Caco-2 (cell line): ENCODE data around the gene SH2D3C. TPM values are rescaled to one million over a fixed set of nuclear protein-coding genes. Genes with fewer than 3 reads are reported as not detected.

Experiments used
- BruUV-seq: library from RNA; stranded (reverse); fragments of 400-500 nt; replicated peaks from 2 replicates; lab custom pipeline; 2021; lab: Mats Ljungman, UMichigan
- CTCF ChIA-PET: fragments of 300-600 bp; sonication (Branson Sonifier 250); formaldehyde crosslinking; loops from one replicate; lab custom pipeline; 2022; ENCODE audit warnings: antibody characterized with exemption; lab: Charles Lee
- POLR2A ChIA-PET: fragments of 300-600 bp; sonication (Branson Sonifier 250); formaldehyde crosslinking; loops from one replicate; lab custom pipeline; 2022; ENCODE audit warnings: antibody characterized with exemption; lab: Charles Lee
- DNase-seq, 2 experiments: peaks; one replicate each; pipeline versions ENCODE4 v3.0.0 to v3.0.0-alpha.2; 2020 to 2022
- H3K27me3 ChIP-seq: replicated peaks from 2 replicates; pipeline ENCODE4 v1.6.0; 2011; ENCODE audit warnings: low read length; ENCODE audit not compliant: control insufficient read depth, insufficient read depth
- H3K36me3 ChIP-seq: 2 replicates; pipeline ENCODE4 v1.5.1; 2011; ENCODE audit warnings: low read length; ENCODE audit not compliant: control insufficient read depth, insufficient read depth
- H3K4me1 ChIP-seq: fragments of 250-450 bp; sonication (Bioruptor Pico); 2 replicates; pipeline ENCODE4 v1.5.1; 2020; ENCODE audit warnings: mild to moderate bottlenecking
- H3K4me3 ChIP-seq: 2 replicates; pipeline ENCODE4 v1.5.1; 2011; ENCODE audit warnings: low read depth, mild to moderate bottlenecking, control low read depth, low read length
- H3K9me3 ChIP-seq: fragments of 250-450 bp; sonication (Bioruptor Pico); 2 replicates; pipeline ENCODE4 v1.5.1; 2020; ENCODE audit warnings: mild to moderate bottlenecking, moderate library complexity
- H3K27ac Mint-ChIP-seq: one replicate; pipeline ENCODE4 v1.8.0; 2022; ENCODE audit warnings: mixed read lengths; ENCODE audit not compliant: unreplicated experiment
- H3K27me3 Mint-ChIP-seq: one replicate; pipeline ENCODE4 v1.8.0; 2022; ENCODE audit warnings: mixed read lengths; ENCODE audit not compliant: insufficient read depth, unreplicated experiment
- H3K36me3 Mint-ChIP-seq: one replicate; pipeline ENCODE4 v1.8.0; 2022; ENCODE audit warnings: mild to moderate bottlenecking, mixed read lengths; ENCODE audit not compliant: insufficient read depth, unreplicated experiment
- H3K4me1 Mint-ChIP-seq: one replicate; pipeline ENCODE4 v1.8.0; 2022; ENCODE audit warnings: low read depth, mixed read lengths; ENCODE audit not compliant: unreplicated experiment
- H3K4me3 Mint-ChIP-seq: one replicate; pipeline ENCODE4 v1.8.0; 2022; ENCODE audit warnings: mild to moderate bottlenecking, moderate library complexity, mixed read lengths; ENCODE audit not compliant: unreplicated experiment
- H3K9me3 Mint-ChIP-seq: one replicate; pipeline ENCODE4 v1.8.0; 2022; ENCODE audit warnings: mixed read lengths; ENCODE audit not compliant: unreplicated experiment
- intact Hi-C: fragments of 100-400 bp; cut with micrococcal nuclease; formaldehyde crosslinking; loops from one replicate; pipeline ENCODE4 v1.10.0; 2022; ENCODE audit not compliant: unreplicated experiment
- total RNA-seq: library from RNA; stranded (reverse); gene quantifications from 2 replicates; pipeline ENCODE4 v1.2.3, GENCODE V29; 2022
- TF ChIP-seq, protein P1 (sequence below), 2 experiments: fragments of 200-600 bp in 1 of 2; IDR thresholded peaks; 1 replicate in 1 of 2; 2 replicates in 1 of 2; pipeline versions ENCODE4 v1.5.1 to v1.8.0; 2011 to 2022; ENCODE audit warnings: antibody characterized with exemption in 1 of 2, control low read depth in 1 of 2, inconsistent platforms in 1 of 2, low read depth in 1 of 2, low read length in 1 of 2, mild to moderate bottlenecking in 1 of 2, moderate library complexity in 1 of 2; ENCODE audit not compliant: insufficient read depth in 1 of 2, severe bottlenecking in 1 of 2, unreplicated experiment in 1 of 2

The SH2D3C gene
- total RNA-seq, 1 experiment from 2014 or later: 0.34 TPM

DNA sequence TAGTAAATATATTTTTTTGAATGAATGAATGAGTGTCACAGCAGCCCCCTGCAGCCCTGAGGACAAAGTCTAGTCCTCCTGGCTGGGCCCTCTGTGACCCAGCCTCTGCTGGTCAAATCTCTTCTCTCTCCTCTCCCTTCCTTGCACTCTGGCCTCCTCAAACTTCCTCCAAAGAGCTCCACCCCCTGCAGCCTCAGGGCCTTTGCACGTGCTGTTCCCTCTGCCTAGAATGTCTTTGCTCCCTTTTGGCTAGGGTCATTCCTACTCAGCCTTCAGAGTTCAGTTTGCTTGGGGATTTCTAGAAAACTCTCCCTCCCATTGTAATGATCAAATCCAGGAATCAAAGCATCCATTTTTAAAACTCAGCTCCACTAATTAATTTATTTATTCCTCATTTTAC is 13.0 kb downstream of the SH2D3C start:
- BruUV-seq: no TSS peak
- TF ChIP-seq, protein P1, sequence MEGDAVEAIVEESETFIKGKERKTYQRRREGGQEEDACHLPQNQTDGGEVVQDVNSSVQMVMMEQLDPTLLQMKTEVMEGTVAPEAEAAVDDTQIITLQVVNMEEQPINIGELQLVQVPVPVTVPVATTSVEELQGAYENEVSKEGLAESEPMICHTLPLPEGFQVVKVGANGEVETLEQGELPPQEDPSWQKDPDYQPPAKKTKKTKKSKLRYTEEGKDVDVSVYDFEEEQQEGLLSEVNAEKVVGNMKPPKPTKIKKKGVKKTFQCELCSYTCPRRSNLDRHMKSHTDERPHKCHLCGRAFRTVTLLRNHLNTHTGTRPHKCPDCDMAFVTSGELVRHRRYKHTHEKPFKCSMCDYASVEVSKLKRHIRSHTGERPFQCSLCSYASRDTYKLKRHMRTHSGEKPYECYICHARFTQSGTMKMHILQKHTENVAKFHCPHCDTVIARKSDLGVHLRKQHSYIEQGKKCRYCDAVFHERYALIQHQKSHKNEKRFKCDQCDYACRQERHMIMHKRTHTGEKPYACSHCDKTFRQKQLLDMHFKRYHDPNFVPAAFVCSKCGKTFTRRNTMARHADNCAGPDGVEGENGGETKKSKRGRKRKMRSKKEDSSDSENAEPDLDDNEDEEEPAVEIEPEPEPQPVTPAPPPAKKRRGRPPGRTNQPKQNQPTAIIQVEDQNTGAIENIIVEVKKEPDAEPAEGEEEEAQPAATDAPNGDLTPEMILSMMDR (IDR thresholded peaks at IDR 0.05; ENCODE audit: insufficient read depth in 1 of 2, low read depth in 1 of 2, low read length in 1 of 2, severe bottlenecking in 1 of 2, unreplicated experiment in 1 of 2): no peak
- H3K4me1 ChIP-seq: no peaks in the 10 kb centered on the region
- intact Hi-C loops: no loop called here
- Mint-ChIP-seq H3K9me3 (no peaks in the 10 kb centered on the region), H3K4me1 (no peaks in the 10 kb centered on the region), H3K27me3 (peaks cover 10% of the 10 kb centered on the region), H3K27ac (no peak overlapping the region), H3K36me3 (no peaks in the 10 kb centered on the region), H3K4me3 (no peak overlapping the region)
- ChIA-PET CTCF (no interaction called here), POLR2A (no interaction called here)
- no peak overlapping the region for H3K4me3 ChIP-seq
- no peaks in the 10 kb centered on the region for H3K9me3 ChIP-seq
- no peaks in the 10 kb centered on the region for H3K36me3 ChIP-seq
- no peak for DNase-seq
- H3K27me3 ChIP-seq: no peaks in the 10 kb centered on the region; the same call in 1 of the 2 replicates

DNA sequence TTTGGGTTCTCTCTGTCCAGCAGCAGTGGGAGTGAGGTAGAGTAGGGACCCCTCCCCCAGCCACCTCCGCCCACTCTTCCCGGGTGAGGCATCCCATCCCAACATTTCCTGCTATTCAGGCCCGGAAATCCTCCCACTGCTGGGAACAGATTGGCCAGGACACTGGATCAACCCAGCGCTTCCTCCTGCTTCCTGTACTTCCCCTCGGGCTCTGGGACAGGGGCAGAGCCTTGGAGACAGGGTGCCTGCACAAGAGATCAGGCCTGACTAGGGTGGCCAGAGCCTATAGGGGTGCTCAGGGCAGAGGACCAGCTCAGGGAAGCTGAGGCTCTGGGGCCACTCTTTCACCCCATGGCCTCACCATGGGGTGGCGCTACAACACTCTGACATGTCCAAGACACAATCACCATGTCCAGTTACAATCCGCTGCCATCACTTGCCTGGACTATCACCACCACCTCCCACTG is 14.5 kb downstream of the SH2D3C start:
- Histone ChIP-seq H3K4me1 (no peaks in the 10 kb centered on the region), H3K27me3 (no peaks in the 10 kb centered on the region; the same call in 1 of the 2 replicates), H3K36me3 (no peaks in the 10 kb centered on the region), H3K9me3 (no peaks in the 10 kb centered on the region), H3K4me3 (no peak overlapping the region)
- Mint-ChIP-seq H3K36me3 (no peaks in the 10 kb centered on the region), H3K4me1 (no peaks in the 10 kb centered on the region), H3K4me3 (no peak overlapping the region), H3K27me3 (peaks cover 10% of the 10 kb centered on the region), H3K27ac (no peak overlapping the region), H3K9me3 (no peaks in the 10 kb centered on the region)
- BruUV-seq: no TSS peak
- DNase-seq: no peak
- ChIA-PET CTCF (no interaction called here), POLR2A (no interaction called here)
- TF ChIP-seq, protein P1 (IDR thresholded peaks at IDR 0.05; ENCODE audit: insufficient read depth in 1 of 2, low read depth in 1 of 2, low read length in 1 of 2, severe bottlenecking in 1 of 2, unreplicated experiment in 1 of 2): no peak
- intact Hi-C loops: no loop called here

DNA sequence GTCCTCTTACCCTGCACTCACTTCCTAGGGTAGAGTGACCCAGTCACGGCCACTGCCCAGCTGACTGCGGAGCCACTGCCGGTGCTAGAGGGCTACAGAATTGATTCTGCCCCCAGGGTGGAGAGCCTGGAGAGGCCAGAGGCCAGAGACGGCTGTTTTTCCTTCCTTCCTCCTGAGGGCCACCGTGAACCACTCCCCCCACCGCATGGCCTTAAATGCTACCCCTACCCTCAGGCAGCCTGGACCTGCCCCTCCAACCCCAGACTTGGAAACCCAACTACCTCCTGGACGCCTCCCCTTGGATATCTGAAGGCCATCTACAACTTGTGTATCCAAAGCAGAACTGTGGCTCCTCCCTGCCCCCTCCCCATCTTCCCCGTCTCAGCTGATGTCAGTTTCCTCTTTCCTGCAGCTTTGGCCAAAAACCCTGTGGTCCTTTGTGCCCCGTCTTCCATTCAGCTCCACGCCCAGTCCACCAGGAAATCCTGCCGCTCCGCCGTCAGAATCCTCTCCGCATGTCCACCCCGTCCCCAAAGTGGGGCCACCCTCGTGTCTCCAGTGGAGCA is 16.3 kb downstream of the SH2D3C start:
- ChIA-PET CTCF (interaction anchor here (0.8 kb wide), 1 partner anchor 9 kb away, joined by 3 read pairs; no protein-coding TSS in a partner anchor), POLR2A (no interaction called here)
- Histone ChIP-seq H3K27me3 (no peaks in the 10 kb centered on the region; the same call in 1 of the 2 replicates), H3K9me3 (no peaks in the 10 kb centered on the region), H3K4me1 (no peaks in the 10 kb centered on the region), H3K36me3 (no peaks in the 10 kb centered on the region), H3K4me3 (no peak overlapping the region)
- no TSS peak for BruUV-seq
- H3K4me3 Mint-ChIP-seq: no peak overlapping the region
- no peaks in the 10 kb centered on the region for H3K4me1 Mint-ChIP-seq
- intact Hi-C loops: no loop called here
- TF ChIP-seq, protein P1 (IDR thresholded peaks at IDR 0.05; ENCODE audit: insufficient read depth in 1 of 2, low read depth in 1 of 2, low read length in 1 of 2, severe bottlenecking in 1 of 2, unreplicated experiment in 1 of 2): no peak
- no peak for DNase-seq
- H3K27me3 Mint-ChIP-seq: peaks cover 14% of the 10 kb centered on the region
- H3K36me3 Mint-ChIP-seq: no peaks in the 10 kb centered on the region
- H3K9me3 Mint-ChIP-seq: no peaks in the 10 kb centered on the region
- no peak overlapping the region for H3K27ac Mint-ChIP-seq
